ENCODE data around the gene SH2D4B.

SH2D4B gene

DNA sequence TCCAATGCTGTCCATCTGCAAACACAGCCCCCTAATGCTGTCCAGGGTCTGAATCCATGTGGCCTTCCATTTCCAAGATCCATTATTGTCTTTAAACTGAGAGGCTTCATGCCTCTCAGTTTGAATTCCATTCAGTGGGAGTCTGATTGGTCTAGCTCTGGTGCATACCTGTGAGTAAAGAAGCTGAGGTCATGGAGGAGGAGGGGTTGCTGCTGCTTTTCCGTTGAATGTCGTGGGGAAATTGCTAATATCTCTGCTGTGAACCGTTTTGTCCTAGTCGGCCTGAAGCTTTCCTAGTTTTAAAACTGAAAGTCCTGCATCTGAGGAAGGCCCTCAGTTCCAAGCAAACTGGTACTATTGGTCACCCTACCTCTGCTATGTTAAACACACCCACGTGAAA is 17.7 kb downstream of the SH2D4B start:
- H3K36me3 ChIP-seq: no peaks in the 10 kb centered on the region
- no peaks in the 10 kb centered on the region for H3K9me3 ChIP-seq
- H3K4me1 ChIP-seq (ENCODE audit: control insufficient read depth in 1 of 2, insufficient read depth in 1 of 2, low read depth in 1 of 2, low read length in 1 of 2): peaks cover 7 to 10% of the 10 kb centered on the region in 2 experiments
- no peaks in the 10 kb centered on the region for H3K27me3 ChIP-seq
- TF ChIP-seq CTCF (IDR thresholded peaks at IDR 0.05): no peak
- H3K27ac ChIP-seq: no peak overlapping the region
- H3K4me3 ChIP-seq (ENCODE audit: low read depth in 1 of 2, low read length in 1 of 2): no peak overlapping the region

DNA sequence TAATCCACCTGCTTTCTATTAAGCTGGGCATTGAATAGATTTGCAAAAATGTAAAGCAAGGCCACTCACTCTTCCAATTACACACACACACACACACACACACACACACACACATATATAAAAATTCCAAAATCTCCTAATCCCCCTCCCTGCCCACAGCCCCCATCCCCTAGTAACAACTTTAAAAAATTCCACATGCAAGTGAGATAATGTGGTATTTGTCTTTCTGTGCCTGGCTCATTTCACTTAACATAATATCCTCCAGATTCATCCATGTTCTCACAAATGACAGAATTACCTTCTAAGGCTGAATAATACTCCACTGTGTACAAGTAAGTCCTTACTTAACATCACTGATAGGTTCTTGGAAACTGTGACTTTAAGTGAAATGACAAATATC is 24.2 kb downstream of the SH2D4B start:
- Histone ChIP-seq H3K9me3 (no peaks in the 10 kb centered on the region), H3K4me3 (ENCODE audit: low read depth in 1 of 2, low read length in 1 of 2) (no peak overlapping the region), H3K27ac (no peak overlapping the region), H3K27me3 (no peaks in the 10 kb centered on the region), H3K4me1 (ENCODE audit: control insufficient read depth in 1 of 2, insufficient read depth in 1 of 2, low read depth in 1 of 2, low read length in 1 of 2) (no peaks in the 10 kb centered on the region), H3K36me3 (no peaks in the 10 kb centered on the region)
- no peak for TF ChIP-seq CTCF (IDR thresholded peaks at IDR 0.05)

DNA sequence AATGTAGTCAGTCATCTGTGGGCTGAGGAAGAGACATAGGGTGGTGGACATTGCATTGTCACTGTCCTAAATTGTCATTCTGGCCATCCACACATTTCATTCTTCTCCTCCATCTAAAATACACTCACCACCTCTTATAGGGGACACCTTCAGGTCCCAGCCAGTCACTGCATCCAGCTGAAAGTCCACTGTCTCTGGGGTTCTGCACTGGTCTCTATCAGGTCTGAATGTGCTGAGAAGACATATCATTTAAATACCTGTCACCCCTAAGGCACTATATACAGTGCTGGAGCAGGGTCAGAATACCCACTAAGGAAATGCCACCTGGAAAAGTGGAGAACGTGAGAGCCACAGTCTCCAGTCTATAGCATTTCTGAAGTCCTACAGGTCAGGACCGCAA is 29.6 kb downstream of the SH2D4B start:
- Histone ChIP-seq H3K27me3 (no peaks in the 10 kb centered on the region), H3K9me3 (no peaks in the 10 kb centered on the region), H3K4me1 (ENCODE audit: control insufficient read depth in 1 of 2, insufficient read depth in 1 of 2, low read depth in 1 of 2, low read length in 1 of 2) (peaks cover 4 to 6% of the 10 kb centered on the region in 2 experiments), H3K27ac (no peak overlapping the region), H3K36me3 (no peaks in the 10 kb centered on the region), H3K4me3 (ENCODE audit: low read depth in 1 of 2, low read length in 1 of 2) (no peak overlapping the region)
- TF ChIP-seq CTCF (IDR thresholded peaks at IDR 0.05): no peak

DNA sequence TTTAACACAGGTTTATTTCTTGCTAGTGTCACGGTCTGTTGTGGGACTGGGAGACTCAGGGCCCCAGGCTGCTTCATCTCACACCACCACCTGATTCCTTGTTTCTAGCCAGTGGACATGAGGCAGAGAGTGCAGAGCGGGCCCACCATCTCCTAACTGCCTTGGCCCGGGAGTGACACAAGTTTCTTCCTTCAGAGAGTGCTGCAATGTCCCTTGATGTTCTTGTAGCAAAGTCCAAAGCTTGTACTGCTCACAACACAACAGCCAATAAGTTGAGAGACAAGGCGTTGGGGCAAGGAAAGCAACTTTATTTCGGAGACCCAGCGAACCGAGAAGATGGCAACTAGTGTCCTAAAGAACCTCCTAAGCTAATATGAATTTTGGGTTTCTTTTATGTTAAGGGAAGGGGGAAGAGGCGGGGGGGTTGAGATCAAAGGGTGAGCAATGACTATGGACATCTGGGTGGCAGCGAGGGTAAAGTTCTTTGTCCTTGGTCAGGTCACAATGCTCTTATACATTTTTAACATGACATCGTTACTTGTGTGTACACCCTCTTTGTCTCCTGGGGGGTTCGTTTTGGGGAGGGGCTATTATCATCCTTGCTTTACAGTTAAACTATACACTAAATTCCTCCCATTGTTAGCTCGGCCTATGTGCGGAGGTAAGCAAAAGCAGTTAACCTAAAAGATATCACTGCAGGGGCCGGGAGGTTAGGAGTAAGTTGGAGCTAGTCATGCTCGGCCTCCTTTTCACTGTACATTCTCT is 31.6 kb downstream of the SH2D4B start:
- Histone ChIP-seq H3K4me3 (ENCODE audit: low read depth in 1 of 2, low read length in 1 of 2) (no peak overlapping the region), H3K27me3 (no peaks in the 10 kb centered on the region), H3K27ac (no peak overlapping the region), H3K9me3 (no peaks in the 10 kb centered on the region), H3K4me1 (ENCODE audit: control insufficient read depth in 1 of 2, insufficient read depth in 1 of 2, low read depth in 1 of 2, low read length in 1 of 2) (peaks cover 4 to 6% of the 10 kb centered on the region in 2 experiments), H3K36me3 (no peaks in the 10 kb centered on the region)
- TF ChIP-seq CTCF (IDR thresholded peaks at IDR 0.05): no peak

- Histone ChIP-seq H3K27ac (no peak overlapping the region), H3K27me3 (no peaks in the 10 kb centered on the region), H3K9me3 (no peaks in the 10 kb centered on the region), H3K36me3 (no peaks in the 10 kb centered on the region), H3K4me1 (ENCODE audit: control insufficient read depth in 1 of 2, insufficient read depth in 1 of 2, low read depth in 1 of 2, low read length in 1 of 2) (peaks cover 4 to 6% of the 10 kb centered on the region in 2 experiments), H3K4me3 (ENCODE audit: low read depth in 1 of 2, low read length in 1 of 2) (no peak overlapping the region)
- TF ChIP-seq CTCF (IDR thresholded peaks at IDR 0.05): no peak
These were observed 33.6 kb downstream of the SH2D4B start for GRCh38 chr10:80571352-80571751.

All from neutrophil (primary cell).